ENCODE data around the gene SETD4. TPM values are rescaled to one million over a fixed set of nuclear protein-coding genes. Genes with fewer than 3 reads are reported as not detected.

Gene SETD4
- total and polyA plus RNA-seq, 2 of the 8 experiments (the other 6 are each of a cell fraction or from before 2014, with no cell fraction given), result 20.1 to 46.6 TPM

- WGBS, 2 experiments (ENCODE audit: extremely low coverage in 1 of 2, insufficient coverage in 1 of 2, insufficient read length in 1 of 2, insufficient replicate concordance in 2 of 2, low coverage in 1 of 2, low lambda C conversion rate in 2 of 2, missing lambda C conversion rate in 1 of 2), result 89% methylated on average over 14 of the region's 14 CpGs; no CpG with 5 or more reads in 1 of the 2 experiments
Observed at GRCh38 chr21:36079010-36079649, 18.8 kb upstream of the SETD4 start.

More at GRCh38 chr21:36079010-36079649, 18.8 kb upstream of the SETD4 start:
- no peak overlapping the region for H3K14ac ChIP-seq (ENCODE audit: insufficient read length)
- no peak overlapping the region for H2AFZ ChIP-seq (ENCODE audit: low read length)
- H3K4me3 ChIP-seq (ENCODE audit: extremely low read depth in 1 of 4, insufficient read depth in 2 of 4, low read depth in 3 of 4, low read length in 4 of 4), result no peak overlapping the region
- H2BK20ac ChIP-seq (ENCODE audit: low read length), result no peak overlapping the region
- no peaks in the 10 kb centered on the region for H3K79me1 ChIP-seq (ENCODE audit: low read depth, low read length)
- no peak for TF ChIP-seq SIN3A (conservative IDR thresholded peaks at IDR 0.05 in 1 of 2, IDR thresholded peaks at IDR 0.05 in 1 of 2; ENCODE audit: low read depth in 1 of 2, low read length in 2 of 2)
- no peak for TF ChIP-seq TCF12 (IDR thresholded peaks at IDR 0.05; ENCODE audit: low read depth, low read length)
- no peak for TF ChIP-seq HDAC2 (IDR thresholded peaks at IDR 0.05; ENCODE audit: borderline replicate concordance in 1 of 2, low read depth in 2 of 2, low read length in 2 of 2)
- no peak for TF ChIP-seq SIX5 (IDR thresholded peaks at IDR 0.05; ENCODE audit: low read depth, low read length)
- TF ChIP-seq CBX8 (IDR thresholded peaks at IDR 0.05; ENCODE audit: borderline replicate concordance, low read depth, low read length), result no peak
- TF ChIP-seq POLR2A (IDR thresholded peaks at IDR 0.05; ENCODE audit: control extremely low read depth in 1 of 2, low read depth in 2 of 2, low read length in 2 of 2), result no peak
- no peak for TF ChIP-seq CHD1 (IDR thresholded peaks at IDR 0.05; ENCODE audit: low read depth, low read length)
- TF ChIP-seq TEAD4 (IDR thresholded peaks at IDR 0.05; ENCODE audit: low read depth, low read length), result no peak
- TF ChIP-seq USF2 (IDR thresholded peaks at IDR 0.05; ENCODE audit: low read length), result no peak
- no peak for TF ChIP-seq ASH2L (IDR thresholded peaks at IDR 0.05; ENCODE audit: low read length)
- TF ChIP-seq JUN (IDR thresholded peaks at IDR 0.05; ENCODE audit: low read depth, low read length), result no peak
- H3K9me3 ChIP-seq (ENCODE audit: insufficient read depth in 2 of 2, low read depth in 1 of 2, low read length in 1 of 2), result no peaks in the 10 kb centered on the region
- FAIRE-seq, result no peak
- H3K4me1 ChIP-seq (replicated peaks in 1 of 4; ENCODE audit: control insufficient read depth in 3 of 4, insufficient read depth in 4 of 4, low read length in 3 of 4), result peaks cover 0 to 6% (median 4%) of the 10 kb centered on the region in 4 experiments; a peak in 5 of 7 replicates
- H4K20me1 ChIP-seq (replicated peaks in 1 of 2; ENCODE audit: control insufficient read depth in 1 of 2, insufficient read depth in 2 of 2, low read length in 2 of 2), result no peaks in the 10 kb centered on the region
- no peak overlapping the region for H2AK5ac ChIP-seq (ENCODE audit: low read depth, low read length)
- no peak overlapping the region; the same call in 1 of the 2 replicates for H4K8ac ChIP-seq (ENCODE audit: extremely low read depth, insufficient read depth, low read length)
- H3K9ac ChIP-seq (replicated peaks in 1 of 4; ENCODE audit: extremely low read depth in 1 of 4, low read depth in 3 of 4, low read length in 3 of 4), result no peak overlapping the region
- no peak overlapping the region for H2BK12ac ChIP-seq (ENCODE audit: low read depth, low read length)
- H3K4ac ChIP-seq (replicated peaks; ENCODE audit: insufficient read length, low read depth, low read length), result no peak overlapping the region
- no peak overlapping the region for H3K56ac ChIP-seq (replicated peaks; ENCODE audit: insufficient read length, low read depth, low read length)
- H3K18ac ChIP-seq (ENCODE audit: extremely low read depth, low read length), result no peak overlapping the region
- CTCF ChIA-PET (ENCODE audit: partially characterized antibody), result interaction anchor here (0.5 to 4.1 kb wide), 5 partner anchors 8 to 737 kb away, joined by 3 to 15 read pairs (median 6); no protein-coding TSS in a partner anchor
- no peak overlapping the region for H2BK15ac ChIP-seq (ENCODE audit: low read length)
- no peaks in the 10 kb centered on the region for H3K23me2 ChIP-seq (ENCODE audit: low read depth, low read length)
- no peak overlapping the region for H3K27ac ChIP-seq (ENCODE audit: low read depth, low read length)
- no peak overlapping the region for H3K4me2 ChIP-seq (ENCODE audit: insufficient read depth in 1 of 2, low read depth in 2 of 2, low read length in 2 of 2)
- no peaks in the 10 kb centered on the region; a peak in 1 of 7 replicates for H3K27me3 ChIP-seq (replicated peaks in 1 of 4; ENCODE audit: control insufficient read depth in 3 of 4, extremely low read depth in 1 of 4, insufficient read depth in 3 of 4, low read length in 3 of 4)
- H2BK120ac ChIP-seq (replicated peaks; ENCODE audit: low read depth, low read length), result no peak overlapping the region
- H4K5ac ChIP-seq (ENCODE audit: insufficient read length, low read depth, low read length), result no peak overlapping the region
- no peaks in the 10 kb centered on the region for H3K79me2 ChIP-seq (ENCODE audit: control insufficient read depth in 1 of 2, insufficient read depth in 2 of 2, low read length in 2 of 2)
- no peak overlapping the region for H3K23ac ChIP-seq (ENCODE audit: insufficient read length)
- no peak for DNase-seq (ENCODE audit: low read depth in 1 of 2, low spot score in 2 of 2)
- no peak overlapping the region for H4K91ac ChIP-seq (replicated peaks; ENCODE audit: insufficient read length, low read length)
- POLR2A ChIA-PET (ENCODE audit: partially characterized antibody), result no interaction called here
- no peak overlapping the region for H2BK5ac ChIP-seq (ENCODE audit: low read depth, low read length)
- no peaks in the 10 kb centered on the region; a peak in 1 of 8 replicates for H3K36me3 ChIP-seq (ENCODE audit: control insufficient read depth in 2 of 4, insufficient read depth in 4 of 4, low read length in 3 of 4)
